ENCODE data around the gene HIRA. TPM values are rescaled to one million over a fixed set of nuclear protein-coding genes. Genes with fewer than 3 reads are reported as not detected.

The HIRA gene
- total and polyA plus RNA-seq, 2 of the 8 experiments (the other 6 are each of a cell fraction or from before 2014, with no cell fraction given) = 34.9 to 67.2 TPM

- no peaks in the 10 kb centered on the region for H3K9me3 ChIP-seq (ENCODE audit: insufficient read depth in 2 of 2, low read depth in 1 of 2, low read length in 1 of 2)
- H2BK15ac ChIP-seq (ENCODE audit: low read length) = no peak overlapping the region
- H4K8ac ChIP-seq (ENCODE audit: extremely low read depth, insufficient read depth, low read length) = no peak overlapping the region
- no peak overlapping the region for H2BK20ac ChIP-seq (ENCODE audit: low read length)
- H3K14ac ChIP-seq (ENCODE audit: insufficient read length) = no peak overlapping the region
- no peak overlapping the region for H2AFZ ChIP-seq (ENCODE audit: low read length)
- H4K5ac ChIP-seq (ENCODE audit: insufficient read length, low read depth, low read length) = no peak overlapping the region
- no peaks in the 10 kb centered on the region for H3K79me1 ChIP-seq (ENCODE audit: low read depth, low read length)
- H3K18ac ChIP-seq (ENCODE audit: extremely low read depth, low read length) = no peak overlapping the region
- no peaks in the 10 kb centered on the region for H3K23me2 ChIP-seq (ENCODE audit: low read depth, low read length)
- peaks cover 22 to 66% (median 48%) of the 10 kb centered on the region in 4 experiments for H3K36me3 ChIP-seq (ENCODE audit: control insufficient read depth in 2 of 4, insufficient read depth in 4 of 4, low read length in 3 of 4)
- H4K91ac ChIP-seq (replicated peaks; ENCODE audit: insufficient read length, low read length) = no peak overlapping the region
- H3K9ac ChIP-seq (replicated peaks in 1 of 4; ENCODE audit: extremely low read depth in 1 of 4, low read depth in 3 of 4, low read length in 3 of 4) = no peak overlapping the region
- no peak for DNase-seq (ENCODE audit: low read depth in 1 of 2, low spot score in 2 of 2)
- 84% methylated on average over 4 of the region's 4 CpGs; no CpG with 5 or more reads in 1 of the 2 experiments for WGBS, 2 experiments (ENCODE audit: extremely low coverage in 1 of 2, insufficient coverage in 1 of 2, insufficient read length in 1 of 2, insufficient replicate concordance in 2 of 2, low coverage in 1 of 2, low lambda C conversion rate in 2 of 2, missing lambda C conversion rate in 1 of 2)
- no peaks in the 10 kb centered on the region for H3K4me1 ChIP-seq (replicated peaks in 1 of 4; ENCODE audit: control insufficient read depth in 3 of 4, insufficient read depth in 4 of 4, low read length in 3 of 4)
- H3K4me2 ChIP-seq (ENCODE audit: insufficient read depth in 1 of 2, low read depth in 2 of 2, low read length in 2 of 2) = no peak overlapping the region
- TF ChIP-seq YY1 (IDR thresholded peaks at IDR 0.05; ENCODE audit: low read depth, low read length) (no peak), RBBP5 (IDR thresholded peaks at IDR 0.05; ENCODE audit: borderline replicate concordance, low read depth, low read length) (no peak), CBX8 (IDR thresholded peaks at IDR 0.05; ENCODE audit: borderline replicate concordance, low read depth, low read length) (no peak), POLR2AphosphoS5 (IDR thresholded peaks at IDR 0.05; ENCODE audit: low read depth, low read length) (no peak), USF2 (IDR thresholded peaks at IDR 0.05; ENCODE audit: low read length) (no peak), ZNF274 (IDR thresholded peaks at IDR 0.05; ENCODE audit: borderline replicate concordance, extremely low read depth, low read length) (no peak)
- no peak overlapping the region for H2BK120ac ChIP-seq (replicated peaks; ENCODE audit: low read depth, low read length)
- H4K20me1 ChIP-seq (replicated peaks in 1 of 2; ENCODE audit: control insufficient read depth in 1 of 2, insufficient read depth in 2 of 2, low read length in 2 of 2) = peaks cover 2 to 9% of the 10 kb centered on the region in 2 experiments
- no peak overlapping the region for H3K56ac ChIP-seq (replicated peaks; ENCODE audit: insufficient read length, low read depth, low read length)
- H2BK5ac ChIP-seq (ENCODE audit: low read depth, low read length) = no peak overlapping the region
- FAIRE-seq = no peak
- no peaks in the 10 kb centered on the region for H3K27me3 ChIP-seq (replicated peaks in 1 of 4; ENCODE audit: control insufficient read depth in 3 of 4, extremely low read depth in 1 of 4, insufficient read depth in 3 of 4, low read length in 3 of 4)
- H3K4me3 ChIP-seq (ENCODE audit: extremely low read depth in 1 of 4, insufficient read depth in 2 of 4, low read depth in 3 of 4, low read length in 4 of 4) = no peak overlapping the region
- no peak overlapping the region for H2AK5ac ChIP-seq (ENCODE audit: low read depth, low read length)
- CTCF ChIA-PET (ENCODE audit: partially characterized antibody) = interaction anchor here (1.7 kb wide), 1 partner anchor 215 kb away, joined by 4 read pairs; no protein-coding TSS in a partner anchor
- no peak overlapping the region for H3K4ac ChIP-seq (replicated peaks; ENCODE audit: insufficient read length, low read depth, low read length)
- no peak overlapping the region for H3K23ac ChIP-seq (ENCODE audit: insufficient read length)
- H3K27ac ChIP-seq (ENCODE audit: low read depth, low read length) = no peak overlapping the region
- H3K79me2 ChIP-seq (ENCODE audit: control insufficient read depth in 1 of 2, insufficient read depth in 2 of 2, low read length in 2 of 2) = no peaks in the 10 kb centered on the region
- H2BK12ac ChIP-seq (ENCODE audit: low read depth, low read length) = no peak overlapping the region
- POLR2A ChIA-PET (ENCODE audit: partially characterized antibody) = interaction anchor here (1.2 to 2.5 kb wide), 6 partner anchors 9 to 61 kb away, joined by 3 to 9 read pairs (median 4); no protein-coding TSS in a partner anchor
Measured at GRCh38 chr22:19395276-19395675, 36.3 kb downstream of the HIRA start.
